HG03064 (cell line): ENCODE data around the gene PARD3B.
"Not testable (repeated sequence)": the region's sequence is repeated elsewhere in the genome, so short reads cannot be mapped to it uniquely, and the experiment has no call there.

Source experiments
- ATAC-seq: cut with Tn5 transposase; IDR thresholded peaks from one replicate; pipeline ENCODE4 v1.9.1; 2021; ENCODE audit warnings: low read depth; ENCODE audit not compliant: unreplicated experiment

PARD3B gene

GRCh38 chr2:205217004-205217403, 671.7 kb downstream of the PARD3B start:
- no peak for ATAC-seq

- ATAC-seq, result no peak
Observed at GRCh38 chr2:205218056-205218455, 672.8 kb downstream of the PARD3B start.

GRCh38 chr2:205218816-205219215, 673.5 kb downstream of the PARD3B start:
- not testable (repeated sequence) for ATAC-seq

GRCh38 chr2:205220559-205220958, 675.3 kb downstream of the PARD3B start:
- no peak for ATAC-seq

GRCh38 chr2:205232086-205232485, 686.8 kb downstream of the PARD3B start:
- ATAC-seq, result no peak

GRCh38 chr2:205235434-205235833, 690.2 kb downstream of the PARD3B start:
- no peak for ATAC-seq

GRCh38 chr2:205237524-205237923, 692.2 kb downstream of the PARD3B start:
- no peak for ATAC-seq

GRCh38 chr2:205245001-205245400, 699.7 kb downstream of the PARD3B start:
- no peak for ATAC-seq

GRCh38 chr2:205245652-205246051, 700.4 kb downstream of the PARD3B start:
- no peak for ATAC-seq

GRCh38 chr2:205259121-205259520, 713.8 kb downstream of the PARD3B start:
- ATAC-seq, result no peak

GRCh38 chr2:205261516-205262020, 716.3 kb downstream of the PARD3B start:
- no peak for ATAC-seq

GRCh38 chr2:205267323-205267722, 722.0 kb downstream of the PARD3B start:
- no peak for ATAC-seq

GRCh38 chr2:205270689-205271088, 725.4 kb downstream of the PARD3B start:
- no peak for ATAC-seq

- no peak for ATAC-seq
Observed at GRCh38 chr2:205273148-205273547, 727.9 kb downstream of the PARD3B start.

- no peak for ATAC-seq
Observed at GRCh38 chr2:205273627-205274026, 728.4 kb downstream of the PARD3B start.

- no peak for ATAC-seq
Observed at GRCh38 chr2:205274801-205275200, 729.5 kb downstream of the PARD3B start.

GRCh38 chr2:205276116-205276777, 731.0 kb downstream of the PARD3B start:
- no peak for ATAC-seq

GRCh38 chr2:205280596-205281236, 735.4 kb downstream of the PARD3B start:
- no peak for ATAC-seq

GRCh38 chr2:205283736-205284270, 738.5 kb downstream of the PARD3B start:
- ATAC-seq, result no peak

- no peak for ATAC-seq
Observed at GRCh38 chr2:205284334-205284733, 739.1 kb downstream of the PARD3B start.

GRCh38 chr2:205287316-205287715, 742.0 kb downstream of the PARD3B start:
- no peak for ATAC-seq

- no peak for ATAC-seq
Observed at GRCh38 chr2:205288686-205289085, 743.4 kb downstream of the PARD3B start.
